Motor neuron (in vitro differentiated cells): ENCODE measurements around the gene SGPP1. TPM values are rescaled to one million over a fixed set of nuclear protein-coding genes. Genes with fewer than 3 reads are reported as not detected.
"Not testable (repeated sequence)": the region's sequence is repeated elsewhere in the genome, so short reads cannot be mapped to it uniquely, and the experiment has no call there.

ENCODE experiments used
- ATAC-seq, 8 experiments: fragments of 200-7000 bp; cut with Tn5 transposase; replicated peaks in 6 of 8; 2 replicates each; pipeline ENCODE4 v1.8.0; 2021; ENCODE audit warnings: mild to moderate bottlenecking in 8 of 8, moderate library complexity in 8 of 8
- H3K27ac ChIP-seq, 2 donors: fragments of 250-450 bp; sonication (Bioruptor Pico); 2 replicates each; pipeline ENCODE4 v1.9.0; 2021; ENCODE audit warnings: antibody characterized with exemption in 2 of 2, mild to moderate bottlenecking in 2 of 2, moderate library complexity in 1 of 2
- H3K4me1 ChIP-seq, 2 donors: fragments of 250-450 bp; sonication (Bioruptor Pico); replicated peaks in 1 of 2; 2 replicates each; pipeline ENCODE4 v1.6.1; 2021; ENCODE audit warnings: antibody characterized with exemption in 2 of 2, mild to moderate bottlenecking in 2 of 2, moderate library complexity in 1 of 2
- H3K4me3 ChIP-seq, 5 donors: fragments of 250-450 bp; sonication (Bioruptor Pico); 2 replicates each; pipeline ENCODE4 v1.9.0; 2021; ENCODE audit warnings: antibody characterized with exemption in 5 of 5, mild to moderate bottlenecking in 5 of 5, moderate library complexity in 4 of 5
- WGBS, 10 experiments: fragments of 450-650 bp; shearing (Covaris generic); methylation state at CpG; one replicate each; pipeline ENCODE4 v1.0.0; 2022; 5-methylcytosine and 5-hydroxymethylcytosine counted together
- in situ Hi-C, 9 experiments: fragments of 400-800 bp; cut with MboI; loops; one replicate each; pipeline ENCODE4 v1.15.0; 2021; ENCODE audit warnings: low sequenced_read_pairs in 9 of 9, low pct_unique_long_range_greater_than_20kb in 2 of 9; ENCODE audit not compliant: unreplicated experiment in 9 of 9
- total RNA-seq, 8 experiments: library from RNA; unstranded; fragments of 300-600 nt; gene quantifications; 2 replicates each; pipeline versions ENCODE4 v1.2.3 to v1.2.4, GENCODE V29; 2022

Gene SGPP1
- total RNA-seq, 8 experiments from 2014 or later, result 6.2 to 16.8 (median 8.5) TPM

DNA sequence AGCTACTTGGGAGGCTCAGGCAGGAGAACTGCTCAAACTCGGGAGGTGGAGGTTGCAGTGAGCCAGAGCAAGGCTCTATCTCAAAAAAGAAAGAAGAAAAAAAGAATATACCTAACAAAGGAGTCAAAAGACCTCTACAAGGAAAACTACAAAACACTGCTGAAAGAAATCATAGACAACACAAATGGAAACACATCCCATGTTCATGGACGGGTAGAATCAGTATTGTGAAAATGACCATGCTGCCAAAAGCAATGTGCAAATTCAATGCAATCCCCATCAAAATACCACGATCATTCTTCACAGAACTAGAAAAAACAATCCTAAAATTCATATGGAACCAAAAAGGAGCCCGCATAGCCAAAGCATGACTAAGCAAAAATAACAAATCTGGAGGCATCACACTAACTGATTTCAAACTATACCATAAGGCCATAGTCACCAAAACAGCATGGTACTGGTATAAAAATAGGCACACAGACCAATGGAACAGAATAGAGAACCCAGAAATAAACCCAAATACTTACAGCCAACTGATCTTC lies 91.7 kb downstream of the SGPP1 start:
- in situ Hi-C loops, result loop anchor here in 1 of 9 experiments (25.0 kb wide), 1 partner anchor 249 kb away; no protein-coding TSS in a partner anchor
- 78 to 100% (median 93%) methylated on average over 1 to 3 of the region's 4 CpGs; no CpG with 5 or more reads in 1 of the 10 experiments for WGBS, 10 experiments
- ATAC-seq, H3K4me1 ChIP-seq, H3K27ac ChIP-seq, H3K4me3 ChIP-seq: not testable (repeated sequence)

Other genes starting within 250 kb of the SGPP1 start
- 10 to 100 TPM; 10.3 to 39.2 (median 27.6) TPM for gene PPP2R5E, start 184.7 kb downstream of the SGPP1 start, total RNA-seq
- 10 to 100 TPM; 11.9 to 22.5 (median 16.4) TPM for gene WDR89, start 86.2 kb downstream of the SGPP1 start, total RNA-seq
- gene SYNE2, start 124.9 kb upstream of the SGPP1 start, total RNA-seq, result 10 to 100 TPM in 6 of 8 experiments, 1 to 10 TPM in 2; 3.6 to 51.3 (median 34.2) TPM